GM12873 (cell line): Measurements from ENCODE around the gene NRXN3.

Experiments
- CTCF ChIP-seq: IDR thresholded peaks from 2 replicates; pipeline ENCODE4 v1.5.1; 2012; ENCODE audit warnings: low read depth, mild to moderate bottlenecking, moderate library complexity, low read length, control low read depth; ENCODE audit not compliant: insufficient read depth; ENCODE audit errors: missing control alignments

NRXN3 gene

GRCh38 chr14:79166171-79166570 lies 996.0 kb downstream of the NRXN3 start:
- TF ChIP-seq CTCF, result no peak

GRCh38 chr14:79167957-79168356 lies 997.8 kb downstream of the NRXN3 start:
- TF ChIP-seq CTCF, result no peak

- no peak for TF ChIP-seq CTCF
Measured at GRCh38 chr14:79175671-79176070, 1005.5 kb downstream of the NRXN3 start.

- no peak for TF ChIP-seq CTCF
Measured at GRCh38 chr14:79177106-79177505, 1006.9 kb downstream of the NRXN3 start.

- TF ChIP-seq CTCF, result no peak
Measured at GRCh38 chr14:79178719-79179118, 1008.5 kb downstream of the NRXN3 start.

- TF ChIP-seq CTCF, result no peak
Measured at GRCh38 chr14:79179985-79180384, 1009.8 kb downstream of the NRXN3 start.

GRCh38 chr14:79180656-79181055 lies 1010.5 kb downstream of the NRXN3 start:
- no peak for TF ChIP-seq CTCF
